Measurements from ENCODE around the gene TRPM5. TPM values are rescaled to one million over a fixed set of nuclear protein-coding genes. Genes with fewer than 3 reads are reported as not detected.

Gene TRPM5
- total and polyA plus RNA-seq, 2 of the 4 experiments (the other 2 are of a cell fraction): not detected

- Histone ChIP-seq H2BK5ac (ENCODE audit: low read depth, low read length, poor library complexity, severe bottlenecking) (no peak overlapping the region), H2AFZ (replicated peaks; ENCODE audit: low read length, poor library complexity) (no peak overlapping the region), H4K91ac (ENCODE audit: insufficient read depth, low read depth, low read length) (no peak overlapping the region), H3K4me1 (ENCODE audit: control insufficient read depth, insufficient read depth, low read length) (no peaks in the 10 kb centered on the region), H3K4ac (ENCODE audit: low read depth, low read length) (no peak overlapping the region), H3K27me3 (ENCODE audit: control insufficient read depth, insufficient read depth, low read length) (peaks cover 15% of the 10 kb centered on the region), H3K23ac (ENCODE audit: low read depth, low read length) (no peak overlapping the region), H3K36me3 (ENCODE audit: control insufficient read depth, insufficient read depth, low read length) (no peaks in the 10 kb centered on the region), H4K5ac (ENCODE audit: low read depth, low read length) (no peak overlapping the region), H3K79me1 (ENCODE audit: low read depth in 1 of 2, low read length in 2 of 2) (no peaks in the 10 kb centered on the region), H3K18ac (ENCODE audit: low read depth, low read length) (no peak overlapping the region), H3K9me3 (ENCODE audit: control insufficient read depth, insufficient read depth, low read length) (no peaks in the 10 kb centered on the region), H3K4me3 (ENCODE audit: insufficient read depth, low read depth, low read length) (no peak overlapping the region), H3K9ac (ENCODE audit: low read depth, low read length) (no peak overlapping the region), H2BK120ac (ENCODE audit: low read depth, low read length) (no peak overlapping the region), H3K27ac (ENCODE audit: insufficient read depth, low read length) (no peak overlapping the region), H3K14ac (replicated peaks; ENCODE audit: low read depth, low read length) (no peak overlapping the region), H2BK15ac (ENCODE audit: low read depth, low read length) (no peak overlapping the region), H2BK20ac (ENCODE audit: low read depth, low read length) (no peak overlapping the region), H3K56ac (ENCODE audit: extremely low read depth, insufficient read depth, low read length) (no peak overlapping the region), H4K20me1 (ENCODE audit: insufficient read depth, low read length) (no peaks in the 10 kb centered on the region), H2AK9ac (replicated peaks; ENCODE audit: low read depth, low read length, poor library complexity) (no peak overlapping the region), H3K9me1 (ENCODE audit: insufficient read depth, low read length) (no peaks in the 10 kb centered on the region), H4K8ac (ENCODE audit: low read depth in 2 of 2, low read length in 2 of 2) (no peak overlapping the region), H3K4me2 (ENCODE audit: low read depth, low read length) (no peak overlapping the region), H2AK5ac (ENCODE audit: low read depth, low read length) (no peak overlapping the region)
- in situ Hi-C loops (cut with MboI; ENCODE audit: low sequenced_read_pairs) (loop anchor here (10.0 kb wide), 1 partner anchor 81 kb away; no protein-coding TSS in a partner anchor), dilution Hi-C loops (cut with HindIII; ENCODE audit: low sequenced_read_pairs, unreplicated experiment) (no loop called here), intact Hi-C loops (cut with micrococcal nuclease) (no loop called here)
- 80% methylated on average over 11 of the region's 22 CpGs; no CpG with 5 or more reads in 1 of the 2 experiments for WGBS, 2 experiments (ENCODE audit: extremely low coverage in 2 of 2, insufficient read length in 1 of 2)
- ChIA-PET CTCF (no interaction called here), POLR2A (ENCODE audit: unreplicated experiment) (no interaction called here)
- no peak for ATAC-seq (ENCODE audit: low read depth)
- no peak for DNase-seq
- BruUV-seq (replicated peaks): no TSS peak
- TF ChIP-seq NFE2L2 (IDR thresholded peaks at IDR 0.05; ENCODE audit: low read depth, low read length): no peak
- TF ChIP-seq CEBPB (IDR thresholded peaks at IDR 0.05; ENCODE audit: low read depth, low read length): no peak
- no peak for TF ChIP-seq RAD21 (IDR thresholded peaks at IDR 0.05; ENCODE audit: low read length)
- TF ChIP-seq RCOR1 (IDR thresholded peaks at IDR 0.05; ENCODE audit: insufficient replicate concordance, low read length): no peak
- TF ChIP-seq SMC3 (IDR thresholded peaks at IDR 0.05; ENCODE audit: low read depth, low read length): no peak
- TF ChIP-seq CTCF (conservative IDR thresholded peaks at IDR 0.05; ENCODE audit: low read depth, low read length): no peak
- no peak for TF ChIP-seq MAFK (IDR thresholded peaks at IDR 0.05; ENCODE audit: low read depth, low read length)
- no peak for TF ChIP-seq FOS (IDR thresholded peaks at IDR 0.05; ENCODE audit: low read depth, low read length)
- TF ChIP-seq BHLHE40 (IDR thresholded peaks at IDR 0.05; ENCODE audit: low read depth, low read length): no peak
- TF ChIP-seq ELK1 (IDR thresholded peaks at IDR 0.05; ENCODE audit: borderline replicate concordance, low read depth, low read length): no peak
- no peak for TF ChIP-seq POLR2A (IDR thresholded peaks at IDR 0.05; ENCODE audit: low read depth, low read length)
- TF ChIP-seq MXI1 (IDR thresholded peaks at IDR 0.05; ENCODE audit: borderline replicate concordance, low read depth, low read length): no peak
- TF ChIP-seq RFX5 (IDR thresholded peaks at IDR 0.05; ENCODE audit: low read depth, low read length): no peak
- no peak for TF ChIP-seq USF2 (IDR thresholded peaks at IDR 0.05; ENCODE audit: low read depth, low read length)
- TF ChIP-seq MAZ (IDR thresholded peaks at IDR 0.05; ENCODE audit: borderline replicate concordance, low read depth, low read length): no peak
These were observed 11.0 kb downstream of the TRPM5 start for GRCh38 chr11:2433106-2433925.
